ENCODE data around the gene VTA1.

GRCh38 chr6:142266060-142266459 lies 119.0 kb downstream of the VTA1 start:
- TF ChIP-seq LEF1 (IDR thresholded peaks at IDR 0.05; ENCODE audit: borderline replicate concordance) (no peak), CTBP1 (IDR thresholded peaks at IDR 0.05; ENCODE audit: borderline replicate concordance) (no peak), TARDBP (IDR thresholded peaks at IDR 0.05) (no peak), ELF4 (IDR thresholded peaks at IDR 0.05) (no peak), BHLHE40 (IDR thresholded peaks at IDR 0.05; ENCODE audit: borderline replicate concordance) (no peak), ZNF384 (IDR thresholded peaks at IDR 0.05) (no peak)

All from HEK293T (cell line).